Left lung (tissue), 10 donors: ENCODE data around the gene SLC2A13. TPM values are rescaled to one million over a fixed set of nuclear protein-coding genes. Genes with fewer than 3 reads are reported as not detected.
A peak's percentile ranks its signal among the peaks of the same experiment; 100 is the strongest.

Source experiments
- ATAC-seq: fragments of 200-7000 bp; cut with Tn5 transposase; one replicate; pipeline ENCODE4 v1.9.1; 2020; ENCODE audit warnings: moderate library complexity
- DNase-seq, 4 donors: peaks; one replicate each; pipeline ENCODE4 v3.0.0-alpha.2; 2013 to 2020
- H3K27ac ChIP-seq, 2 donors: fragments of 200-600 bp; sonication (generic) in 1 of 2; one replicate each; pipeline versions ENCODE4 v1.5.0 to v1.8.0; 2020 to 2021
- H3K27me3 ChIP-seq, 2 donors: fragments of 200-600 bp; sonication (generic) in 1 of 2; one replicate each; pipeline versions ENCODE4 v1.5.0 to v1.8.0; 2020 to 2021
- H3K36me3 ChIP-seq, 2 donors: fragments of 200-600 bp; sonication (generic) in 1 of 2; one replicate each; pipeline versions ENCODE4 v1.5.0 to v1.8.0; 2020 to 2021
- H3K4me1 ChIP-seq, 2 donors: fragments of 200-600 bp; one replicate each; pipeline ENCODE4 v1.8.0; 2021
- H3K4me3 ChIP-seq, 2 donors: fragments of 200-600 bp; sonication (generic) in 1 of 2; one replicate each; pipeline versions ENCODE4 v1.5.0 to v1.8.0; 2020 to 2021; ENCODE audit warnings: mild to moderate bottlenecking in 1 of 2
- H3K9me3 ChIP-seq, 2 donors: fragments of 200-600 bp; sonication (generic) in 1 of 2; one replicate each; pipeline versions ENCODE4 v1.5.0 to v1.8.0; 2020 to 2021
- CTCF ChIP-seq, 2 donors: fragments of 200-600 bp; sonication (generic) in 1 of 2; IDR thresholded peaks; one replicate each; pipeline versions ENCODE4 v1.5.0 to v1.8.0; 2021; ENCODE audit warnings: antibody characterized with exemption in 2 of 2
- intact Hi-C, 2 donors: fragments of 100-400 bp; cut with DNase I; formaldehyde crosslinking; loops; one replicate each; pipeline versions ENCODE4 v1.11.2 to v1.14.2; 2022
- polyA plus RNA-seq, 6 donors: library from polyadenylated mRNA; unstranded; fragments of 120-200 nt; gene quantifications; one replicate each; pipeline ENCODE4 v1.2.1, GENCODE V29; 2013; ENCODE audit not compliant: insufficient read length in 6 of 6
- total RNA-seq, 2 donors: library from RNA; stranded (reverse); fragmentation: NEBNext Ultra II Directional; extraction: Animal tissue kit (Norgen Biotek cat#: 25700); gene quantifications; one replicate each; pipeline ENCODE4 v1.2.1, GENCODE V29; 2021
- donor health status: DM: no; HTN: yes; CAD: no.
- donor health status: DM: no; HTN: no; CAD: no.

SLC2A13 gene
- total and polyA plus RNA-seq, 8 donors: 5.8 to 14.6 (median 7.8) TPM

- TF ChIP-seq CTCF (IDR thresholded peaks at IDR 0.05): no peak
- no peaks in the 10 kb centered on the region for H3K9me3 ChIP-seq
- DNase-seq: no peak
- ATAC-seq: peak; percentile 18
- H3K36me3 ChIP-seq: no peaks in the 10 kb centered on the region
- H3K27ac ChIP-seq: no peak overlapping the region
- no peaks in the 10 kb centered on the region for H3K27me3 ChIP-seq
- H3K4me3 ChIP-seq: no peak overlapping the region
- H3K4me1 ChIP-seq: peaks cover 0 to 12% of the 10 kb centered on the region in 2 donors
- intact Hi-C loops: loop anchor here in 1 of 2 donors (5.0 kb wide), 1 partner anchor 95 kb away; the partner anchor contains the start of gene SLC2A13
Observed at GRCh38 chr12:40012711-40013110, 93.2 kb downstream of the SLC2A13 start.

GRCh38 chr12:40011775-40012129, 94.1 kb downstream of the SLC2A13 start:
- no peaks in the 10 kb centered on the region for H3K36me3 ChIP-seq
- ATAC-seq (peak; percentile 33), DNase-seq (no peak)
- intact Hi-C loops: loop anchor here in 1 of 2 donors (5.0 kb wide), 1 partner anchor 96 kb away; the partner anchor contains the start of gene SLC2A13
- peak overlapping the region in 1 of 2 donors; percentile 10 for H3K4me3 ChIP-seq
- TF ChIP-seq CTCF (IDR thresholded peaks at IDR 0.05): no peak
- peaks cover 0 to 12% of the 10 kb centered on the region in 2 donors for H3K4me1 ChIP-seq
- no peaks in the 10 kb centered on the region for H3K9me3 ChIP-seq
- H3K27ac ChIP-seq: no peak overlapping the region
- no peaks in the 10 kb centered on the region for H3K27me3 ChIP-seq

- H3K4me1 ChIP-seq: peaks cover 0 to 12% of the 10 kb centered on the region in 2 donors
- ATAC-seq: peak; percentile 97
- intact Hi-C loops: loop anchor here in 1 of 2 donors (5.0 kb wide), 1 partner anchor 96 kb away; the partner anchor contains the start of gene SLC2A13
- H3K9me3 ChIP-seq: no peaks in the 10 kb centered on the region
- H3K36me3 ChIP-seq: no peaks in the 10 kb centered on the region
- H3K27ac ChIP-seq: no peak overlapping the region
- peak in 3 of 4 donors; percentile 36 to 66 (median 40) for DNase-seq
- no peaks in the 10 kb centered on the region for H3K27me3 ChIP-seq
- peak overlapping the region in 1 of 2 donors; percentile 10 for H3K4me3 ChIP-seq
- TF ChIP-seq CTCF (IDR thresholded peaks at IDR 0.05): peak; percentile 73 to 78
Observed at GRCh38 chr12:40010899-40011774, 94.7 kb downstream of the SLC2A13 start.

GRCh38 chr12:40002178-40003169, 103.4 kb downstream of the SLC2A13 start:
- TF ChIP-seq CTCF (IDR thresholded peaks at IDR 0.05): no peak
- Histone ChIP-seq H3K27me3 (no peaks in the 10 kb centered on the region), H3K4me1 (no peaks in the 10 kb centered on the region), H3K36me3 (no peaks in the 10 kb centered on the region), H3K27ac (no peak overlapping the region), H3K9me3 (peaks cover 0 to 27% of the 10 kb centered on the region in 2 donors), H3K4me3 (no peak overlapping the region)
- DNase-seq (no peak), ATAC-seq (no peak)
- intact Hi-C loops: no loop called here
